CD14-positive monocyte (primary cell): ENCODE data around the gene PLCB1. TPM values are rescaled to one million over a fixed set of nuclear protein-coding genes. Genes with fewer than 3 reads are reported as not detected.

Source experiments
- DNase-seq, 3 donors: peaks; one replicate each; pipeline ENCODE4 v3.0.0-alpha.2; 2011 to 2022
- H2AFZ ChIP-seq: 2 replicates; pipeline ENCODE4 v1.6.0; 2012; ENCODE audit warnings: mild to moderate bottlenecking, low read depth, low read length, inconsistent platforms; ENCODE audit not compliant: insufficient read depth, poor library complexity, severe bottlenecking
- H3K27ac ChIP-seq, 2 donors: 1 replicate in 1 of 2; 2 replicates in 1 of 2; pipeline ENCODE4 v1.5.1; 2012 to 2013; ENCODE audit warnings: low read length in 2 of 2, control low read depth in 1 of 2, inconsistent platforms in 1 of 2, low read depth in 1 of 2, mild to moderate bottlenecking in 1 of 2
- H3K27me3 ChIP-seq, 2 donors: one replicate each; pipeline versions ENCODE4 v1.6.0 to v1.6.1; 2011 to 2013; ENCODE audit warnings: low read length in 2 of 2; ENCODE audit not compliant: control insufficient read depth in 2 of 2, insufficient read depth in 2 of 2
- H3K36me3 ChIP-seq, 2 donors: replicated peaks in 1 of 2; 1 replicate in 1 of 2; 2 replicates in 1 of 2; pipeline versions ENCODE4 v1.5.1 to v1.6.1; 2012 to 2013; ENCODE audit warnings: low read length in 2 of 2, control low read depth in 1 of 2, inconsistent platforms in 1 of 2, mild to moderate bottlenecking in 1 of 2; ENCODE audit not compliant: insufficient read depth in 2 of 2, control insufficient read depth in 1 of 2
- H3K4me1 ChIP-seq, 2 donors: 1 replicate in 1 of 2; 2 replicates in 1 of 2; pipeline versions ENCODE4 v1.5.1 to v1.6.1; 2012 to 2013; ENCODE audit warnings: low read length in 2 of 2, control low read depth in 1 of 2, inconsistent platforms in 1 of 2, mild to moderate bottlenecking in 1 of 2, moderate library complexity in 1 of 2; ENCODE audit not compliant: insufficient read depth in 2 of 2, control insufficient read depth in 1 of 2
- H3K4me2 ChIP-seq: replicated peaks from 2 replicates; pipeline ENCODE3; 2012; ENCODE audit warnings: low read length, moderate library complexity, mild to moderate bottlenecking; ENCODE audit not compliant: poor library complexity, severe bottlenecking; ENCODE audit errors: extremely low read depth
- H3K4me3 ChIP-seq, 3 experiments: fragments of 200-600 bp in 1 of 3; sonication (generic) in 1 of 3; replicated peaks in 1 of 3; 1 replicate in 2 of 3; 2 replicates in 1 of 3; pipeline ENCODE4 v1.5.1; 2011 to 2013; ENCODE audit warnings: low read length in 3 of 3, mild to moderate bottlenecking in 3 of 3, control low read depth in 2 of 3, low read depth in 2 of 3, inconsistent platforms in 1 of 3, moderate library complexity in 1 of 3
- H3K79me2 ChIP-seq: 2 replicates; pipeline ENCODE4 v1.6.0; 2012; ENCODE audit warnings: mild to moderate bottlenecking, control low read depth, inconsistent platforms, low read length, moderate library complexity; ENCODE audit not compliant: insufficient read depth
- H3K9ac ChIP-seq: 2 replicates; pipeline ENCODE4 v1.6.0; 2017; ENCODE audit warnings: low read length, mild to moderate bottlenecking; ENCODE audit not compliant: insufficient read depth, poor library complexity, severe bottlenecking
- H3K9me3 ChIP-seq, 2 donors: replicated peaks in 1 of 2; 1 replicate in 1 of 2; 2 replicates in 1 of 2; pipeline versions ENCODE4 v1.5.1 to v1.6.1; 2012 to 2013; ENCODE audit warnings: low read length in 2 of 2, control low read depth in 1 of 2; ENCODE audit not compliant: control insufficient read depth in 1 of 2, insufficient read depth in 1 of 2
- H4K20me1 ChIP-seq: 2 replicates; pipeline ENCODE4 v1.6.0; 2012; ENCODE audit warnings: mild to moderate bottlenecking, low read length, control low read depth, moderate library complexity; ENCODE audit not compliant: insufficient read depth
- H3K27ac Mint-ChIP-seq, 7 donors: one replicate each; pipeline ENCODE4 v1.8.0; 2020; ENCODE audit warnings: mild to moderate bottlenecking in 7 of 7, mixed read lengths in 7 of 7, moderate library complexity in 6 of 7, inconsistent platforms in 2 of 7
- H3K27me3 Mint-ChIP-seq, 3 donors: one replicate each; pipeline ENCODE4 v1.8.0; 2021 to 2022; ENCODE audit warnings: low read depth in 3 of 3, mild to moderate bottlenecking in 3 of 3, mixed read lengths in 3 of 3, moderate library complexity in 3 of 3, inconsistent platforms in 1 of 3
- H3K36me3 Mint-ChIP-seq, 2 donors: one replicate each; pipeline ENCODE4 v1.8.0; 2020; ENCODE audit warnings: mixed read lengths in 2 of 2, inconsistent platforms in 1 of 2, mild to moderate bottlenecking in 1 of 2
- H3K4me1 Mint-ChIP-seq: one replicate; pipeline ENCODE4 v1.8.0; 2020; ENCODE audit warnings: mild to moderate bottlenecking, mixed read lengths
- H3K4me3 Mint-ChIP-seq, 2 donors: one replicate each; pipeline ENCODE4 v1.8.0; 2020; ENCODE audit warnings: mild to moderate bottlenecking in 2 of 2, mixed read lengths in 2 of 2, moderate library complexity in 1 of 2
- H3K9me3 Mint-ChIP-seq, 7 donors: one replicate each; pipeline ENCODE4 v1.8.0; 2020 to 2022; ENCODE audit warnings: mixed read lengths in 7 of 7, mild to moderate bottlenecking in 6 of 7, moderate library complexity in 6 of 7, inconsistent platforms in 2 of 7
- CTCF ChIP-seq: fragments of 200-600 bp; IDR thresholded peaks from one replicate; pipeline ENCODE4 v1.8.0; 2022; ENCODE audit warnings: antibody characterized with exemption, mild to moderate bottlenecking
- WGBS: methylation state at CpG from one replicate; pipeline ENCODE4 v1.1.5; 2013; ENCODE audit warnings: missing lambda C conversion rate; ENCODE audit not compliant: insufficient coverage; 5-methylcytosine and 5-hydroxymethylcytosine counted together
- intact Hi-C, 2 donors: fragments of 100-400 bp; cut with micrococcal nuclease; formaldehyde crosslinking; loops; one replicate each; pipeline versions ENCODE4 v1.15.0 to v1.15.1; 2023
- polyA plus RNA-seq, 3 donors: library from polyadenylated mRNA; depleted of rRNA in 1 of 3; unstranded in 2 of 3; stranded (reverse) in 1 of 3; fragments of 300-500 nt in 2 of 3; fragments of >200 nt in 1 of 3; fragmentation: Illumina TruSeq in 2 of 3; gene quantifications; 1 replicate in 2 of 3; 2 replicates in 1 of 3; pipeline ENCODE4 v1.2.3, GENCODE V29; 2012 to 2021

PLCB1 gene
- polyA plus RNA-seq, 3 donors = 8.6 to 16.4 (median 13.2) TPM

DNA sequence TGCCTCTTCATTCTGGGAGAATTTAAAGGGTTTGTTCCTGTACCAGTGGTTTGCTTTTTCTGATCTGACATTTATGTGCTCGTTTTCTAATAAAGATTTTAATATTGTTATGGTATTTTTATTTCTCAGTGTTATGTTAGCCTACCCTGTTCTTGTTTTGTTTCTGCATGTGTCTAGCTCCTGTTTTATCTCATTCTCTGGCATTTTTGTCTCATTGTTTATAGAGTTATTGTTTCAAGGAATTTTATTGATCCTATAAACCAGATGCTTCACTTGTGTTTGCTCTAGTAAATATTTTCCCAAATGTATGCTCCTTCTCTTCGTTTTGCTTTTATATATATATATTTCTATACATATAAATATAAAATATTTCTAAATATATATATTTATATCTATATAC, 152.8 kb downstream of the PLCB1 start:
- Mint-ChIP-seq H3K9me3 (no peaks in the 10 kb centered on the region), H3K4me3 (no peak overlapping the region), H3K36me3 (no peaks in the 10 kb centered on the region), H3K27me3 (no peaks in the 10 kb centered on the region), H3K27ac (no peak overlapping the region), H3K4me1 (no peaks in the 10 kb centered on the region)
- no peak overlapping the region for H3K4me3 ChIP-seq
- no CpG with 5 or more reads among the region's 2 CpGs for WGBS
- no peaks in the 10 kb centered on the region for H3K9me3 ChIP-seq
- no peak for DNase-seq
- no peaks in the 10 kb centered on the region for H3K4me1 ChIP-seq
- no peaks in the 10 kb centered on the region for H4K20me1 ChIP-seq
- no peak overlapping the region for H3K9ac ChIP-seq
- TF ChIP-seq CTCF = no peak
- H3K27ac ChIP-seq = no peak overlapping the region
- no peak overlapping the region for H3K4me2 ChIP-seq
- intact Hi-C loops = no loop called here
- H3K27me3 ChIP-seq = no peaks in the 10 kb centered on the region
- H2AFZ ChIP-seq = no peak overlapping the region
- no peaks in the 10 kb centered on the region for H3K79me2 ChIP-seq
- no peaks in the 10 kb centered on the region for H3K36me3 ChIP-seq

- H3K79me2 ChIP-seq = peaks cover 4% of the 10 kb centered on the region
- WGBS = 100% methylated on average over 1 of the region's 5 CpGs
- no peak overlapping the region for H3K27ac ChIP-seq
- no peak overlapping the region for H2AFZ ChIP-seq
- intact Hi-C loops = no loop called here
- Mint-ChIP-seq H3K4me3 (no peak overlapping the region), H3K4me1 (no peaks in the 10 kb centered on the region), H3K9me3 (no peaks in the 10 kb centered on the region), H3K36me3 (no peaks in the 10 kb centered on the region), H3K27me3 (peaks cover 0 to 4% (median 0%) of the 10 kb centered on the region in 3 donors), H3K27ac (no peak overlapping the region)
- H4K20me1 ChIP-seq = peaks cover 7% of the 10 kb centered on the region
- H3K4me3 ChIP-seq = no peak overlapping the region
- DNase-seq = no peak
- H3K4me2 ChIP-seq = no peak overlapping the region
- TF ChIP-seq CTCF = no peak
- no peaks in the 10 kb centered on the region for H3K27me3 ChIP-seq
- H3K9me3 ChIP-seq = no peaks in the 10 kb centered on the region
- H3K9ac ChIP-seq = no peak overlapping the region
- no peaks in the 10 kb centered on the region for H3K4me1 ChIP-seq
- no peaks in the 10 kb centered on the region for H3K36me3 ChIP-seq
Measured at GRCh38 chr20:8287340-8287739, 155.3 kb downstream of the PLCB1 start.
